Mesodermal cell (in vitro differentiated cells): ENCODE data around the gene RNPS1.

Source experiments
- H3K27ac ChIP-seq: 2 replicates; pipeline ENCODE4 v1.7.0; 2013; ENCODE audit warnings: mild to moderate bottlenecking, low read depth, low read length, moderate library complexity; ENCODE audit not compliant: severe bottlenecking
- H3K36me3 ChIP-seq: 2 replicates; pipeline ENCODE4 v1.7.1; 2013; ENCODE audit warnings: mild to moderate bottlenecking, low read length, moderate library complexity; ENCODE audit not compliant: control insufficient read depth, insufficient read depth
- H3K4me1 ChIP-seq: one replicate; pipeline ENCODE4 v1.7.1; 2013; ENCODE audit warnings: mild to moderate bottlenecking, low read length; ENCODE audit not compliant: insufficient read depth, control insufficient read depth, poor library complexity, severe bottlenecking
- H3K4me3 ChIP-seq: 2 replicates; pipeline ENCODE4 v1.7.0; 2013; ENCODE audit warnings: low read length, control low read depth, mild to moderate bottlenecking; ENCODE audit not compliant: insufficient read depth, poor library complexity, severe bottlenecking; ENCODE audit errors: extremely low read depth
- H3K9me3 ChIP-seq: 2 replicates; pipeline ENCODE4 v1.7.1; 2013; ENCODE audit warnings: mild to moderate bottlenecking, low read length, moderate library complexity; ENCODE audit not compliant: control insufficient read depth
- WGBS, 2 experiments: methylation state at CpG; one replicate each; pipeline ENCODE4 v1.1.5; 2013; ENCODE audit warnings: missing lambda C conversion rate in 2 of 2; ENCODE audit not compliant: insufficient coverage in 2 of 2; 5-methylcytosine and 5-hydroxymethylcytosine counted together

RNPS1 gene

GRCh38 chr16:2226245-2226793, 41.6 kb downstream of the RNPS1 start:
- WGBS, 2 experiments: 85 to 100% methylated on average over 6 of the region's 9 CpGs

GRCh38 chr16:2223942-2224486, 43.9 kb downstream of the RNPS1 start:
- 10 to 13% methylated on average over 8 to 17 of the region's 22 CpGs for WGBS, 2 experiments

More at GRCh38 chr16:2226245-2226793, 41.6 kb downstream of the RNPS1 start:
- H3K4me1 ChIP-seq: peaks cover 6% of the 10 kb centered on the region
- H3K4me3 ChIP-seq: no peak overlapping the region
- H3K9me3 ChIP-seq: no peaks in the 10 kb centered on the region
- peaks cover 43% of the 10 kb centered on the region for H3K36me3 ChIP-seq
- no peak overlapping the region for H3K27ac ChIP-seq

GRCh38 chr16:2223221-2223941, 44.5 kb downstream of the RNPS1 start, which contains the start of gene E4F1:
E4F1 (plus strand) TSS chr16:2223591; CDS start chr16:2223614, 23 bp downstream.
- Histone ChIP-seq H3K4me1 (peaks cover 6% of the 10 kb centered on the region), H3K9me3 (no peaks in the 10 kb centered on the region), H3K36me3 (peaks cover 18% of the 10 kb centered on the region), H3K4me3 (peak within 1 kb of the TSS; percentile 98), H3K27ac (peak within 1 kb of the TSS; percentile 66)
- WGBS, 2 experiments: 0 to 1% methylated on average over 71 of the region's 82 CpGs

More at GRCh38 chr16:2223942-2224486, 43.9 kb downstream of the RNPS1 start:
- Histone ChIP-seq H3K36me3 (peaks cover 24% of the 10 kb centered on the region), H3K4me3 (peak overlapping the region; percentile 98), H3K27ac (peak overlapping the region; percentile 66), H3K4me1 (peaks cover 6% of the 10 kb centered on the region), H3K9me3 (no peaks in the 10 kb centered on the region)

- H3K4me1 ChIP-seq: peaks cover 13% of the 10 kb centered on the region
- no peak overlapping the region for H3K27ac ChIP-seq
- H3K9me3 ChIP-seq: no peaks in the 10 kb centered on the region
- peaks cover 16% of the 10 kb centered on the region for H3K36me3 ChIP-seq
- H3K4me3 ChIP-seq: no peak overlapping the region
- WGBS, 2 experiments: 92 to 100% methylated on average over 2 of the region's 4 CpGs
Observed at GRCh38 chr16:2216330-2216729, 51.6 kb downstream of the RNPS1 start.

- WGBS, 2 experiments: 0% methylated on average over 14 to 32 of the region's 48 CpGs
- peaks cover 13% of the 10 kb centered on the region for H3K4me1 ChIP-seq
Observed at GRCh38 chr16:2214719-2214968, 53.3 kb downstream of the RNPS1 start, which contains the start of gene PGP. PGP (minus strand) TSS chr16:2214840; CDS start chr16:2214777, 63 bp downstream.

GRCh38 chr16:2213817-2214718, 53.9 kb downstream of the RNPS1 start:
- peak overlapping the region; percentile 80 for H3K27ac ChIP-seq
- H3K4me1 ChIP-seq: peaks cover 17% of the 10 kb centered on the region
- H3K9me3 ChIP-seq: no peaks in the 10 kb centered on the region
- peak overlapping the region; percentile 78 for H3K4me3 ChIP-seq
- 0 to 1% methylated on average over 76 to 92 of the region's 98 CpGs for WGBS, 2 experiments
- peaks cover 31% of the 10 kb centered on the region for H3K36me3 ChIP-seq

More at GRCh38 chr16:2214719-2214968, 53.3 kb downstream of the RNPS1 start, which contains the start of gene PGP:
- peak within 1 kb of the TSS; percentile 98 for H3K27ac ChIP-seq
- H3K4me3 ChIP-seq: peak within 1 kb of the TSS; percentile 78
- H3K36me3 ChIP-seq: peaks cover 26% of the 10 kb centered on the region
- no peaks in the 10 kb centered on the region for H3K9me3 ChIP-seq

- Histone ChIP-seq H3K9me3 (no peaks in the 10 kb centered on the region), H3K27ac (no peak overlapping the region), H3K4me1 (peaks cover 18% of the 10 kb centered on the region), H3K4me3 (peak overlapping the region; percentile 78), H3K36me3 (peaks cover 45% of the 10 kb centered on the region)
- 84 to 88% methylated on average over 16 to 19 of the region's 19 CpGs for WGBS, 2 experiments
Observed at GRCh38 chr16:2212362-2213324, 55.3 kb downstream of the RNPS1 start.

- Histone ChIP-seq H3K27ac (no peak overlapping the region), H3K36me3 (peaks cover 51% of the 10 kb centered on the region), H3K4me3 (no peak overlapping the region), H3K4me1 (peaks cover 18% of the 10 kb centered on the region), H3K9me3 (no peaks in the 10 kb centered on the region)
- 79 to 85% methylated on average over 7 to 11 of the region's 11 CpGs for WGBS, 2 experiments
Observed at GRCh38 chr16:2211923-2212347, 56.0 kb downstream of the RNPS1 start.

GRCh38 chr16:2210386-2211365, 57.2 kb downstream of the RNPS1 start, which contains the start of gene BRICD5:
BRICD5 (minus strand) TSS chr16:2210863; CDS start chr16:2210833, 30 bp downstream.
- 86 to 91% methylated on average over 14 to 21 of the region's 24 CpGs for WGBS, 2 experiments
- H3K9me3 ChIP-seq: no peaks in the 10 kb centered on the region
- H3K36me3 ChIP-seq: peaks cover 55% of the 10 kb centered on the region
- peak within 1 kb of the TSS; percentile 36 for H3K27ac ChIP-seq
- H3K4me3 ChIP-seq: no peak within 1 kb of the TSS
- H3K4me1 ChIP-seq: peaks cover 18% of the 10 kb centered on the region
